Bronchial epithelial cell (primary cell): ENCODE data around the gene CDCA5. TPM values are rescaled to one million over a fixed set of nuclear protein-coding genes. Genes with fewer than 3 reads are reported as not detected.

ENCODE experiments used
- DNase-seq: peaks from one replicate; pipeline ENCODE4 v3.0.0-alpha.2; 2010; ENCODE audit warnings: low read depth
- FAIRE-seq: peaks from 2 replicates; lab custom pipeline; 2011; peaks lifted over from hg19 to GRCh38; lab: Jason Lieb, UNC
- H3K27me3 ChIP-seq: 2 replicates; pipeline ENCODE4 v1.5.1; 2011; ENCODE audit warnings: low read length; ENCODE audit not compliant: control insufficient read depth, insufficient read depth
- H3K36me3 ChIP-seq: 2 replicates; pipeline ENCODE4 v1.5.1; 2011; ENCODE audit warnings: low read length; ENCODE audit not compliant: control insufficient read depth, insufficient read depth
- H3K4me3 ChIP-seq: 2 replicates; pipeline ENCODE4 v1.5.1; 2011; ENCODE audit warnings: mild to moderate bottlenecking, low read depth, low read length, control low read depth
- CTCF ChIP-seq: IDR thresholded peaks from 2 replicates; pipeline ENCODE4 v1.5.1; 2011; ENCODE audit warnings: mild to moderate bottlenecking, moderate library complexity, low read length, control low read depth, inconsistent platforms; ENCODE audit not compliant: insufficient read depth, severe bottlenecking
- total RNA-seq: library from RNA; depleted of rRNA; stranded (reverse); fragments of >200 nt; gene quantifications from 2 replicates; pipeline ENCODE4 v1.2.1, GENCODE V29; 2014

The CDCA5 gene
- total RNA-seq, 1 donor from 2014 or later = 0.53 TPM

- H3K27me3 ChIP-seq = no peaks in the 10 kb centered on the region
- no peak overlapping the region for H3K4me3 ChIP-seq
- H3K36me3 ChIP-seq = peaks cover 2% of the 10 kb centered on the region
- no peak for FAIRE-seq
- no peak for DNase-seq
- TF ChIP-seq CTCF = no peak
These were observed 6.4 kb downstream of the CDCA5 start for GRCh38 chr11:65077451-65077850.

- Histone ChIP-seq H3K4me3 (no peak overlapping the region), H3K36me3 (no peaks in the 10 kb centered on the region), H3K27me3 (no peaks in the 10 kb centered on the region)
- no peak for DNase-seq
- no peak for TF ChIP-seq CTCF
- no peak for FAIRE-seq
These were observed 11.2 kb downstream of the CDCA5 start for GRCh38 chr11:65072631-65072966.

GRCh38 chr11:65071907-65072630 is 11.8 kb downstream of the CDCA5 start:
- Histone ChIP-seq H3K36me3 (no peaks in the 10 kb centered on the region), H3K4me3 (no peak overlapping the region), H3K27me3 (no peaks in the 10 kb centered on the region)
- DNase-seq (no peak), FAIRE-seq (no peak)
- TF ChIP-seq CTCF = no peak

- FAIRE-seq (no peak), DNase-seq (peak; percentile 43)
- H3K27me3 ChIP-seq = no peaks in the 10 kb centered on the region
- no peak overlapping the region for H3K4me3 ChIP-seq
- no peak for TF ChIP-seq CTCF
- H3K36me3 ChIP-seq = no peaks in the 10 kb centered on the region
These were observed 14.6 kb downstream of the CDCA5 start for GRCh38 chr11:65069217-65069616.

GRCh38 chr11:65067446-65067845 is 16.4 kb downstream of the CDCA5 start:
- no peak for TF ChIP-seq CTCF
- no peak overlapping the region for H3K4me3 ChIP-seq
- H3K27me3 ChIP-seq = no peaks in the 10 kb centered on the region
- DNase-seq = no peak
- H3K36me3 ChIP-seq = no peaks in the 10 kb centered on the region
- no peak for FAIRE-seq

GRCh38 chr11:65066805-65067291 is 17.0 kb downstream of the CDCA5 start:
- Histone ChIP-seq H3K36me3 (no peaks in the 10 kb centered on the region), H3K4me3 (no peak overlapping the region), H3K27me3 (no peaks in the 10 kb centered on the region)
- TF ChIP-seq CTCF = no peak
- DNase-seq (no peak), FAIRE-seq (no peak)
